Measurements from ENCODE around the gene CEP170B.

The CEP170B gene

DNA sequence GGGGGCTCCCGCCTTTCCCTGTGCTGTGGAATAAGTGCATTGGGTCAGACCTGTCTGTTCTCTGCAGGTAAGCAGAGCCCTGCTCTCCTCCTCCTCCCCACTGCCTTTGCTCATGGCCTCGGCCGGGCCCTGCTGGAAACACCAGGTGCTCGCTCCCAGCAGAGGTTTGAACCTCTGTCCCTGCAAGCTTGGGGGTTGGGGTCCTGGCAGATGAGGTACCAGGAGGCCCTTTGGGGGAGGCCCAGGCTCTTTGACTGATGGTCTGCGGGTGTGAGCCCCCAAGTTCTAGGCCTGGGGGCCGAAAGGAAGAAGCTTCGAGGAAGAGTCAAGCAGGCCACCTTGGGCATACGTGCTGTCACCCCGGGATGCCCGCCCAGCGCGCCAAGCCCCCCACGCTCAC lies 22.1 kb upstream of the CEP170B start:
- H3K79me2 ChIP-seq (ENCODE audit: control insufficient read depth, low read length): no peaks in the 10 kb centered on the region
- H3F3A ChIP-seq (ENCODE audit: control insufficient read depth, insufficient read depth): no peaks in the 10 kb centered on the region
- H3K9me2 ChIP-seq (replicated peaks; ENCODE audit: control insufficient read depth, low read length): no peaks in the 10 kb centered on the region
- no peak overlapping the region for H3K4me2 ChIP-seq (ENCODE audit: low read length)
- H3K27me3 ChIP-seq (ENCODE audit: control insufficient read depth, low read length): peaks cover 38% of the 10 kb centered on the region
- no peak overlapping the region for H3K4me3 ChIP-seq (ENCODE audit: low read length)
- no peaks in the 10 kb centered on the region for H3K36me3 ChIP-seq (ENCODE audit: control insufficient read depth, low read length)
- TF ChIP-seq EZH2phosphoT487 (IDR thresholded peaks at IDR 0.05; ENCODE audit: borderline replicate concordance, low read length): no peak
- TF ChIP-seq, protein P1, sequence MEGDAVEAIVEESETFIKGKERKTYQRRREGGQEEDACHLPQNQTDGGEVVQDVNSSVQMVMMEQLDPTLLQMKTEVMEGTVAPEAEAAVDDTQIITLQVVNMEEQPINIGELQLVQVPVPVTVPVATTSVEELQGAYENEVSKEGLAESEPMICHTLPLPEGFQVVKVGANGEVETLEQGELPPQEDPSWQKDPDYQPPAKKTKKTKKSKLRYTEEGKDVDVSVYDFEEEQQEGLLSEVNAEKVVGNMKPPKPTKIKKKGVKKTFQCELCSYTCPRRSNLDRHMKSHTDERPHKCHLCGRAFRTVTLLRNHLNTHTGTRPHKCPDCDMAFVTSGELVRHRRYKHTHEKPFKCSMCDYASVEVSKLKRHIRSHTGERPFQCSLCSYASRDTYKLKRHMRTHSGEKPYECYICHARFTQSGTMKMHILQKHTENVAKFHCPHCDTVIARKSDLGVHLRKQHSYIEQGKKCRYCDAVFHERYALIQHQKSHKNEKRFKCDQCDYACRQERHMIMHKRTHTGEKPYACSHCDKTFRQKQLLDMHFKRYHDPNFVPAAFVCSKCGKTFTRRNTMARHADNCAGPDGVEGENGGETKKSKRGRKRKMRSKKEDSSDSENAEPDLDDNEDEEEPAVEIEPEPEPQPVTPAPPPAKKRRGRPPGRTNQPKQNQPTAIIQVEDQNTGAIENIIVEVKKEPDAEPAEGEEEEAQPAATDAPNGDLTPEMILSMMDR (IDR thresholded peaks at IDR 0.05; ENCODE audit: low read depth, low read length, poor library complexity, severe bottlenecking): no peak
- no peaks in the 10 kb centered on the region for H3K9me3 ChIP-seq (ENCODE audit: control insufficient read depth, insufficient read depth, low read length)
- H4K20me1 ChIP-seq (ENCODE audit: control insufficient read depth, insufficient read depth, low read depth, low read length): no peaks in the 10 kb centered on the region
- H3K27ac ChIP-seq (ENCODE audit: low read depth, low read length): no peak overlapping the region
- H3K4me1 ChIP-seq (ENCODE audit: control insufficient read depth, low read length): no peaks in the 10 kb centered on the region

DNA sequence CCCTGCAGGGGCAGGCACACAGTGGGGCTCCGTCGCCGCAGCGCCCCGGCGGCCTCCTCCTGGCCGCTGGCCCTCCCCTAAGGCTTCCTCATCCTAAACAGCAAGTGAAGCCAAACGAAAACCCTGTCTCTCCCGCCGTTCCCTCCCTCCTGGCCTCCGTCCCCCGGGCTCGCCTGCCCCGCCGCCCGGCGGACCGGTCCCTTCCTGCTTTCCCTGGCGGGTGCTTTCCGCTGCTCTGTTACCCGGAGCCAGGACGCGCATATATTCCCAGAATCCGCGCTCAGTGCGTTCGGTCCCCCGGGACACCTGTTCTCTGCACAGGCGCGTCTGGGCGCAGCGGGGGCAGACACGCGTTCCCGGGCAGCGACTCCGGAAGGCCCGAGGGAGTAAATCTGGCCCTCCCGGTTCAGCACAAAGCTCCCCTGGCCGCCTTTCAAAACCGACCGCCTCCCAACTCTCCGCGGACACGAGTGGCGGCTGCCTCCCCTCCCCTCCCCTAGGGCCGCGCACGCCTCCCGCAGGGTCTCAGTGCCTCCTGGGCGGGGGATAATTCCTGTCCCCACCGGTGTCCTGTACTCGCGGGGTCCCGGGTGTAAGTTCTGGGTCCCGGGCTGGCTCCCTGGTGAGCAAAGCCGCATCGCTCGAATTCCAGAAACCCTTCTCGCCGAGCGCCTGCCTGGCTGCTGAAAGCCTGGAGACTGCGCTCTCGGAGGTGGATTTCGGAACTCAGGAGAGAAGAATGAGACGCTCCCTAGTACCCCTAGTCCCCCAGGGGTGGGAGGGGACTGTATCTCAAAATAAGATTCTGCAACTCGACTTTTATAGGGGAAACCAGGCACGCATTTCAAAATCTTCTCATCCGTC lies 21.4 kb upstream of the CEP170B start:
- no peak overlapping the region for H3K4me3 ChIP-seq (ENCODE audit: low read length)

DNA sequence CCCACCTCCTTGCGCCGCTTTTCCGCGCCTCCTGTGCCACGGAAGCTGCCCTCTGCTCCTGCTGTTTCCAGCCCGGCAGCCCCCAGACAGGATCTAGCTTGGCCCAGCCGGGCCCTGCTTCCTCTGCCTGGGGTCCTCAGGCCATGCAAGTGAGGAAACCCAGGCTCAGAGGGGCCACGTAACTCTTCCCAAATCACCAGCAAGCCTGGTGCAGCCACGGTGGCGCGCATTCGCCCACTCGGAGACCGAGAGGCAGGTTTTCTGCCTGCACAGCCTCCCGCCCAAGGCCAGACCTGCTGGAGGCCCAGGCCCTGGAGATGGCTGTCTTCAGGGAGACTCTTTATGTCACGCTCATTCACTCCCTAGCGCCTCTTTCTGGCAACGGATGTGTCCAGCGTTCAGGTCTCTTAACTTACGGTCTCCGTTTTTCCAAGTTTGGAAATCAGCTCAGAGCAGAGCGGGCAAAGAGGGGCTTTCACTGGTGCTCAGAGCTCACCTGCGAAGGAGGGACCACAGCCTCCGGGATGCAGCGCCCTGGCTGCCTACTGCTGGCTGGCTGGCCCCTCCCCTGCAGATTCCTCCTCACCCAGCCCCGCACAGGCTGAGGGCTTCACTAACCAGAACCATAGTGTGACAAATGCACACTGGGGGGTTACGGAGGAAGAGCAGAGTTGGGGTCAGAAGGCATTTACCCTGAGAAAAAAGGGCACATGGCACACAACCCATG lies 20.6 kb upstream of the CEP170B start:
- Histone ChIP-seq H3K27me3 (ENCODE audit: control insufficient read depth, low read length) (peaks cover 38% of the 10 kb centered on the region), H4K20me1 (ENCODE audit: control insufficient read depth, insufficient read depth, low read depth, low read length) (no peaks in the 10 kb centered on the region), H3K27ac (ENCODE audit: low read depth, low read length) (no peak overlapping the region), H3K79me2 (ENCODE audit: control insufficient read depth, low read length) (no peaks in the 10 kb centered on the region), H3K4me3 (ENCODE audit: low read length) (no peak overlapping the region), H3F3A (ENCODE audit: control insufficient read depth, insufficient read depth) (no peaks in the 10 kb centered on the region), H3K4me1 (ENCODE audit: control insufficient read depth, low read length) (no peaks in the 10 kb centered on the region), H3K9me3 (ENCODE audit: control insufficient read depth, insufficient read depth, low read length) (no peaks in the 10 kb centered on the region), H3K4me2 (ENCODE audit: low read length) (no peak overlapping the region), H3K36me3 (ENCODE audit: control insufficient read depth, low read length) (no peaks in the 10 kb centered on the region), H3K9me2 (replicated peaks; ENCODE audit: control insufficient read depth, low read length) (no peaks in the 10 kb centered on the region)
- TF ChIP-seq, protein P1 (IDR thresholded peaks at IDR 0.05; ENCODE audit: low read depth, low read length, poor library complexity, severe bottlenecking): no peak
- no peak for TF ChIP-seq EZH2phosphoT487 (IDR thresholded peaks at IDR 0.05; ENCODE audit: borderline replicate concordance, low read length)

More for the DNA sequence above, 21.4 kb upstream of the CEP170B start:
- Histone ChIP-seq H3K9me3 (ENCODE audit: control insufficient read depth, insufficient read depth, low read length) (no peaks in the 10 kb centered on the region), H3K79me2 (ENCODE audit: control insufficient read depth, low read length) (no peaks in the 10 kb centered on the region), H3K4me2 (ENCODE audit: low read length) (no peak overlapping the region), H3K27me3 (ENCODE audit: control insufficient read depth, low read length) (peaks cover 38% of the 10 kb centered on the region), H4K20me1 (ENCODE audit: control insufficient read depth, insufficient read depth, low read depth, low read length) (no peaks in the 10 kb centered on the region), H3K9me2 (replicated peaks; ENCODE audit: control insufficient read depth, low read length) (no peaks in the 10 kb centered on the region), H3K27ac (ENCODE audit: low read depth, low read length) (no peak overlapping the region), H3K36me3 (ENCODE audit: control insufficient read depth, low read length) (no peaks in the 10 kb centered on the region), H3F3A (ENCODE audit: control insufficient read depth, insufficient read depth) (no peaks in the 10 kb centered on the region), H3K4me1 (ENCODE audit: control insufficient read depth, low read length) (no peaks in the 10 kb centered on the region)
- no peak for TF ChIP-seq EZH2phosphoT487 (IDR thresholded peaks at IDR 0.05; ENCODE audit: borderline replicate concordance, low read length)
- TF ChIP-seq, protein P1 (IDR thresholded peaks at IDR 0.05; ENCODE audit: low read depth, low read length, poor library complexity, severe bottlenecking): no peak
